K562 (cell line): ENCODE data around the gene LYSMD4. TPM values are rescaled to one million over a fixed set of nuclear protein-coding genes. Genes with fewer than 3 reads are reported as not detected.
A peak's percentile ranks its signal among the peaks of the same experiment; 100 is the strongest.

Source experiments
- ATF4 ChIP-seq: fragments of 450-650 bp; formaldehyde crosslinking; IDR thresholded peaks from 2 replicates; pipeline ENCODE4 v1.4.0; 2022; ENCODE audit warnings: mild to moderate bottlenecking, moderate library complexity
- CHD4 ChIP-seq: fragments of 200-600 bp; sonication (generic); IDR thresholded peaks from 3 replicates; pipeline ENCODE4 v1.6.1; 2012; ENCODE audit warnings: low read depth, mild to moderate bottlenecking, mixed read lengths, low read length, inconsistent platforms; ENCODE audit not compliant: insufficient read depth, insufficient replicate concordance, poor library complexity, severe bottlenecking
- CREB1 ChIP-seq, 2 experiments: sonication (generic) in 1 of 2; formaldehyde crosslinking in 1 of 2; IDR thresholded peaks; 2 replicates each; pipeline versions ENCODE4 v1.6.1 to v1.8.0; 2012 to 2022; ENCODE audit warnings: inconsistent platforms in 1 of 2, mild to moderate bottlenecking in 1 of 2, missing genetic modification reagents in 1 of 2, moderate library complexity in 1 of 2
- CREBBP ChIP-seq: IDR thresholded peaks from one replicate; pipeline ENCODE4 v1.6.1; 2012; ENCODE audit warnings: low read depth, mild to moderate bottlenecking, control low read depth, inconsistent platforms, low read length
- E2F1 ChIP-seq: sonication (generic); formaldehyde crosslinking; IDR thresholded peaks from 2 replicates; pipeline ENCODE4 v1.8.1; 2023; ENCODE audit warnings: mild to moderate bottlenecking, missing genetic modification reagents, moderate library complexity
- ETS2 ChIP-seq: IDR thresholded peaks from 2 replicates; pipeline ENCODE4 v1.6.1; 2016; ENCODE audit warnings: borderline replicate concordance, missing genetic modification characterization, mild to moderate bottlenecking, moderate library complexity, missing compliant biosample characterization; ENCODE audit not compliant: poor library complexity, severe bottlenecking
- KLF6 ChIP-seq: fragments of 250-450 bp; sonication (Bioruptor Pico); IDR thresholded peaks from 2 replicates; pipeline ENCODE4 v1.4.0; 2020; ENCODE audit warnings: mild to moderate bottlenecking, moderate library complexity, borderline replicate concordance
- NFYB ChIP-seq: IDR thresholded peaks from 2 replicates; pipeline ENCODE4 v1.6.1; 2011; ENCODE audit warnings: mild to moderate bottlenecking, moderate library complexity; ENCODE audit not compliant: insufficient read length; ENCODE audit errors: extremely low read depth
- RBFOX2 ChIP-seq: fragments of 200-400 bp; formaldehyde crosslinking; IDR thresholded peaks from 2 replicates; pipeline ENCODE4 v1.6.1; 2017; ENCODE audit warnings: low read depth, mild to moderate bottlenecking, low read length, moderate library complexity
- SMC3 ChIP-seq: conservative IDR thresholded peaks from 2 replicates; pipeline ENCODE4 v1.6.1; 2011; ENCODE audit warnings: low read depth, low read length, improper control_type of control experiment; ENCODE audit not compliant: insufficient read depth
- SRSF1 ChIP-seq: fragments of 200-400 bp; formaldehyde crosslinking; IDR thresholded peaks from 2 replicates; pipeline ENCODE4 v1.6.1; 2017; ENCODE audit warnings: mild to moderate bottlenecking, low read depth, low read length, moderate library complexity
- TAF1 ChIP-seq: IDR thresholded peaks from 2 replicates; pipeline ENCODE4 v1.6.1; 2011; ENCODE audit warnings: mild to moderate bottlenecking, low read length, moderate library complexity; ENCODE audit not compliant: insufficient read depth, control insufficient read depth, severe bottlenecking; ENCODE audit errors: extremely low read depth
- ZNF165 ChIP-seq: fragments of 250-450 bp; sonication (Bioruptor Pico); IDR thresholded peaks from 2 replicates; pipeline ENCODE4 v1.4.0; 2020; ENCODE audit warnings: borderline replicate concordance
- ZNF354B ChIP-seq: fragments of 250-450 bp; sonication (Bioruptor Pico); IDR thresholded peaks from 2 replicates; pipeline ENCODE4 v1.4.0; 2020
- polyA plus RNA-seq, 8 experiments: library from polyadenylated mRNA; depleted of rRNA in 4 of 8; stranded (reverse) in 5 of 8; unstranded in 3 of 8; fragments of >200 nt; fragmentation: Nextera tagmentation in 2 of 8; fragmentation: Illumina TruSeq in 1 of 8; extraction: Ambion mirVana in 2 of 8; extraction: Trizol in 1 of 8; gene quantifications; 2 replicates each; pipeline versions ENCODE4 v1.2.1 to v1.2.3, GENCODE V29; 2011 to 2014; ENCODE audit warnings: inconsistent platforms in 1 of 8, missing spikeins in 1 of 8
- total RNA-seq, 7 experiments: library from RNA; depleted of rRNA in 6 of 7; stranded (reverse); fragments of >200 nt in 6 of 7; fragmentation: Illumina TruSeq in 2 of 7; extraction: Trizol in 2 of 7; gene quantifications; 2 replicates each; pipeline versions ENCODE4 v1.2.1 to v1.2.3, GENCODE V29; 2011 to 2021; ENCODE audit warnings: low replicate concordance in 1 of 7
- TF ChIP-seq, protein P1 (sequence below), 2 experiments: fragments of 450-650 bp; formaldehyde crosslinking in 1 of 2; IDR thresholded peaks; 2 replicates each; pipeline versions ENCODE4 v1.4.0 to v1.6.1; 2014 to 2020; ENCODE audit warnings: mild to moderate bottlenecking in 2 of 2, borderline replicate concordance in 1 of 2, low read depth in 1 of 2

The LYSMD4 gene
- total and polyA plus RNA-seq, 9 of the 15 experiments (the other 6 are each of a cell fraction or from before 2014, with no cell fraction given), result 0.46 to 3.1 (median 2.0) TPM

DNA sequence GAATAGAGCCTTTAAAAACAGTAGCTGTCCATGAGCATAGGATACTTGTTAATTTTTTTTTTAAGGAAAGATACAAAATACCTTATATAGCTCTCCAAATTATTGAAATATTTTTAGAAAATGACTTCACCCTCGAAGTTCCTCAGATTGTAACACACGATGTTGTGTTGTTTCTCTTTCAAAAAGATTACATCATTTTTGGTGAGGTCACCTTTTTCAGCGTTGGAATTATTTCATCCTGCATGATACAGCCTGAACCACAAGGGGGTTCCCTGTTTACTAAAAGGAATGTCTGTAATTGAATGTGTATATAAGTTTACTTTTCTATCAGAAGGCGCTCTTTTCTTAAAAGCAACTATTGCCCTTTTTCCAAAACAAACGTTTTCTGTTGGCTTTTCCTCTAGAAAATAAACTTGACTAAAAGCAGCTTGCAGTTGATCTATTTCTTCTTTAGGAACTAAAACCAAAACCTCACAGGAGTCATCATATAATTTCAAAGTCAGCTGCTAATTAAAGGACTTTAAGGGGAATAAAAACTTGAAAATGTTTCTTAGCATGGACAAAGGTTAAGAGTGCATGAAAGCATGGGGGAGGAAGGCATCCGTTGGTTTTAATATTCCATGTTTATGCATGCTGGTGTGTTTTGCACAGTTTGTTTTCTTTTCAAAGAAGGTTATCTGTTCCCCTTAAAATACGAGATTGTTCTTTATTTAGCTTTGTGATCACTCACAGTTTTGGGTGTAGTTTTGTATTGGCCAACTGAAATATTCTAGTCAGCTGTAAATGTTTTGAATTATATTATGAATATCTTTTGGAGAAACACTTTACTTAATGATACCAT is 29.4 kb downstream of the LYSMD4 start (continued):
- TF ChIP-seq KLF6 (CRISPR knock-in tag) (no peak), CREB1 (IDR thresholded peaks at IDR 0.05) (no peak), CREB1 (CRISPR knock-in tag; IDR thresholded peaks at IDR 0.05) (no peak), TAF1 (no peak), ETS2 (no peak), SMC3 (no peak), ZNF354B (CRISPR knock-in tag) (no peak), ATF4 (CRISPR knock-in tag) (peak; percentile 80; the same call in 1 of the 2 replicates), SRSF1 (no peak), RBFOX2 (no peak; the same call in 1 of the 2 replicates), CREBBP (no peak), ZNF165 (CRISPR knock-in tag) (no peak), NFYB (no peak), E2F1 (CRISPR knock-in tag) (no peak), CHD4 (no peak)
- TF ChIP-seq, protein P1, sequence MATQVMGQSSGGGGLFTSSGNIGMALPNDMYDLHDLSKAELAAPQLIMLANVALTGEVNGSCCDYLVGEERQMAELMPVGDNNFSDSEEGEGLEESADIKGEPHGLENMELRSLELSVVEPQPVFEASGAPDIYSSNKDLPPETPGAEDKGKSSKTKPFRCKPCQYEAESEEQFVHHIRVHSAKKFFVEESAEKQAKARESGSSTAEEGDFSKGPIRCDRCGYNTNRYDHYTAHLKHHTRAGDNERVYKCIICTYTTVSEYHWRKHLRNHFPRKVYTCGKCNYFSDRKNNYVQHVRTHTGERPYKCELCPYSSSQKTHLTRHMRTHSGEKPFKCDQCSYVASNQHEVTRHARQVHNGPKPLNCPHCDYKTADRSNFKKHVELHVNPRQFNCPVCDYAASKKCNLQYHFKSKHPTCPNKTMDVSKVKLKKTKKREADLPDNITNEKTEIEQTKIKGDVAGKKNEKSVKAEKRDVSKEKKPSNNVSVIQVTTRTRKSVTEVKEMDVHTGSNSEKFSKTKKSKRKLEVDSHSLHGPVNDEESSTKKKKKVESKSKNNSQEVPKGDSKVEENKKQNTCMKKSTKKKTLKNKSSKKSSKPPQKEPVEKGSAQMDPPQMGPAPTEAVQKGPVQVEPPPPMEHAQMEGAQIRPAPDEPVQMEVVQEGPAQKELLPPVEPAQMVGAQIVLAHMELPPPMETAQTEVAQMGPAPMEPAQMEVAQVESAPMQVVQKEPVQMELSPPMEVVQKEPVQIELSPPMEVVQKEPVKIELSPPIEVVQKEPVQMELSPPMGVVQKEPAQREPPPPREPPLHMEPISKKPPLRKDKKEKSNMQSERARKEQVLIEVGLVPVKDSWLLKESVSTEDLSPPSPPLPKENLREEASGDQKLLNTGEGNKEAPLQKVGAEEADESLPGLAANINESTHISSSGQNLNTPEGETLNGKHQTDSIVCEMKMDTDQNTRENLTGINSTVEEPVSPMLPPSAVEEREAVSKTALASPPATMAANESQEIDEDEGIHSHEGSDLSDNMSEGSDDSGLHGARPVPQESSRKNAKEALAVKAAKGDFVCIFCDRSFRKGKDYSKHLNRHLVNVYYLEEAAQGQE (IDR thresholded peaks at IDR 0.05; ENCODE audit: borderline replicate concordance), result peak; percentile 20; the same call in 1 of the 2 replicates
- TF ChIP-seq, protein P1 (CRISPR knock-in tag; IDR thresholded peaks at IDR 0.05; ENCODE audit: low read depth), result no peak
